Measurements from ENCODE around the gene RPS4Y2. TPM values are rescaled to one million over a fixed set of nuclear protein-coding genes. Genes with fewer than 3 reads are reported as not detected.

Gene RPS4Y2
- total RNA-seq, 2 experiments from 2014 or later: not detected

DNA sequence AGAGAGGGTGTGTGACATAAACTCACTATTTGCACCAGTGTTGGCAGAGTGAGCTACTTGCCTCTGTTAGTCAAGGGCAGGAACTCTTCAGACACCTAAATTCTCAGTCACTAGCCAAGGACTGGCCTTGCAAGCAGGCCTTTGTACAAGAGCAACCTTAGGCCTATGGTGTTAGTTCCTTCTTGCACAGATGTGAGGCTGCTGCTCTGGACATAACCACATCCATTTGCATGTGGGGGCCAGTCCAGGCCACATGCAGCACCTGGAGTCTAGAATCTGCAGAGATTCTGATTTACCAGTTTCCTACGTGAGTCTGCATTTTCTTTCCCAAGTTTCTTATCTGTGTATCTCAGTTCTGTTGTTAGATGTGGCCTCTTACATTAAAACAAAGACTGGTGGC is 20.7 kb upstream of the RPS4Y2 start:
- H3K4me3 ChIP-seq (ENCODE audit: low read length): no peak overlapping the region
- H3K27me3 ChIP-seq (ENCODE audit: control insufficient read depth in 1 of 2, insufficient read depth in 2 of 2, low read length in 2 of 2): no peaks in the 10 kb centered on the region
- no peak for DNase-seq
- H3K4me1 Mint-ChIP-seq (ENCODE audit: low read depth): peaks cover 23% of the 10 kb centered on the region
- CTCF ChIA-PET: no interaction called here
- no peaks in the 10 kb centered on the region for H3K27me3 Mint-ChIP-seq
- TF ChIP-seq CTCF (IDR thresholded peaks at IDR 0.05): no peak
- H3K9me3 ChIP-seq (ENCODE audit: control insufficient read depth in 1 of 2, insufficient read depth in 1 of 2, low read length in 2 of 2): no peaks in the 10 kb centered on the region
- intact Hi-C loops (cut with DNase I, micrococcal nuclease): no loop called here
- no peak overlapping the region for H3K27ac ChIP-seq (ENCODE audit: low read depth in 1 of 2, low read length in 2 of 2)
- H3K9me3 Mint-ChIP-seq: no peaks in the 10 kb centered on the region
- H3K4me1 ChIP-seq (ENCODE audit: insufficient read depth, low read length): no peaks in the 10 kb centered on the region
- no peaks in the 10 kb centered on the region for H3K36me3 Mint-ChIP-seq (ENCODE audit: low read depth)
- POLR2A ChIA-PET: no interaction called here
- no peak overlapping the region for H3K27ac Mint-ChIP-seq
- no peak overlapping the region for H3K4me3 Mint-ChIP-seq
- ATAC-seq (ENCODE audit: poor library complexity): no peak
- no peaks in the 10 kb centered on the region for H3K36me3 ChIP-seq (ENCODE audit: insufficient read depth, low read length)

DNA sequence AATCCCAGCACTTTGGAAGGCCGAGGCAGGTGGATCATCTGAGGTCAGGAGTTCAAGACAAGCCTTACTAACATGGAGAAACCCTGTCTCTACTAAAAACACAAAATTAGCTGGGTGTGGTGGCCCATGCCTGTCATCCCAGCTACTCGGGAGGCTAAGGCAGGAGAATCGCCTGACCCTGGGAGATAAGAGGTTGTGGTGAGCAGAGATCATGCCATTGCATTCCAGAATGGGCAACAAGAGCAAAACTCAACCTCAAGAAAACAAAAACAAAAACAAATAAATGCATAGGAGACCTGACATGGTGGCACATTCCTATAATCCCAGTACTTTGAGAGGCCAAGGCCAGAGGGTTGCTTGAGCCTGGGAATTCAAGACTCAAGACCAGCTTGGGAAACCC is 16.1 kb upstream of the RPS4Y2 start:
- Histone ChIP-seq H3K27ac (ENCODE audit: low read depth in 1 of 2, low read length in 2 of 2) (no peak overlapping the region), H3K4me3 (ENCODE audit: low read length) (no peak overlapping the region), H3K9me3 (ENCODE audit: control insufficient read depth in 1 of 2, insufficient read depth in 1 of 2, low read length in 2 of 2) (no peaks in the 10 kb centered on the region), H3K4me1 (ENCODE audit: insufficient read depth, low read length) (peaks cover under 1% of the 10 kb centered on the region), H3K27me3 (ENCODE audit: control insufficient read depth in 1 of 2, insufficient read depth in 2 of 2, low read length in 2 of 2) (no peaks in the 10 kb centered on the region), H3K36me3 (ENCODE audit: insufficient read depth, low read length) (no peaks in the 10 kb centered on the region)
- intact Hi-C loops (cut with DNase I, micrococcal nuclease): no loop called here
- Mint-ChIP-seq H3K36me3 (ENCODE audit: low read depth) (no peaks in the 10 kb centered on the region), H3K27me3 (no peaks in the 10 kb centered on the region), H3K27ac (no peak overlapping the region), H3K4me3 (no peak overlapping the region), H3K4me1 (ENCODE audit: low read depth) (peaks cover 34% of the 10 kb centered on the region), H3K9me3 (no peaks in the 10 kb centered on the region)
- ATAC-seq (ENCODE audit: poor library complexity): no peak
- TF ChIP-seq CTCF (IDR thresholded peaks at IDR 0.05): no peak
- CTCF ChIA-PET: no interaction called here
- POLR2A ChIA-PET: no interaction called here
- DNase-seq: no peak

DNA sequence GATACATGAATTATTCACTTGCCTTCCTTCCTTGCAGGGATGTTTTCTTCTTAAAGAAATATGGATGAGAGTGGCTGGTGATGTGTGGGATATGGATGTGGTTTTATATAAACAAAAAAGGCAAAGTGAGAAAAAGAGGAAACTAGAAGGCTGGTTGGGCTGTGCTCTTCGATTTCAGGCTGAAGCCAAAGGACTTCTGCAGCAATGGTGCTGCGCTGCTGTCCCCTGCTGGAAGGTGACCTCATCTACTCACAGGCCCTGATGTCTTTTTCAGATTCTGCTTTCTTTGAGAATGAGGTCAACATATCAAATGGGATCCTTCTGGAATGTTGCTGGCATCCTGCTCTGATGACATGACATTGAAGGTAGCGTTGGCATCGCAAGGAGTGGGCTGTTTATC is 15.3 kb upstream of the RPS4Y2 start:
- CTCF ChIA-PET: no interaction called here
- Mint-ChIP-seq H3K27me3 (no peaks in the 10 kb centered on the region), H3K36me3 (ENCODE audit: low read depth) (no peaks in the 10 kb centered on the region), H3K9me3 (no peaks in the 10 kb centered on the region), H3K27ac (no peak overlapping the region), H3K4me1 (ENCODE audit: low read depth) (peaks cover 41% of the 10 kb centered on the region), H3K4me3 (no peak overlapping the region)
- peak; percentile 12 for TF ChIP-seq CTCF (IDR thresholded peaks at IDR 0.05)
- peak in 3 of 14 experiments; percentile 9 to 22 (median 18) for DNase-seq
- POLR2A ChIA-PET: no interaction called here
- no peak overlapping the region for H3K4me3 ChIP-seq (ENCODE audit: low read length)
- H3K27ac ChIP-seq (ENCODE audit: low read depth in 1 of 2, low read length in 2 of 2): no peak overlapping the region
- H3K27me3 ChIP-seq (ENCODE audit: control insufficient read depth in 1 of 2, insufficient read depth in 2 of 2, low read length in 2 of 2): no peaks in the 10 kb centered on the region
- ATAC-seq (ENCODE audit: poor library complexity): no peak
- H3K36me3 ChIP-seq (ENCODE audit: insufficient read depth, low read length): no peaks in the 10 kb centered on the region
- H3K4me1 ChIP-seq (ENCODE audit: insufficient read depth, low read length): peaks cover 9% of the 10 kb centered on the region
- intact Hi-C loops (cut with DNase I, micrococcal nuclease): no loop called here
- H3K9me3 ChIP-seq (ENCODE audit: control insufficient read depth in 1 of 2, insufficient read depth in 1 of 2, low read length in 2 of 2): no peaks in the 10 kb centered on the region
